Trophoblast cell (in vitro differentiated cells and primary cell): ENCODE data around the gene GAR1.

ENCODE experiments used
- DNase-seq, 2 donors: peaks; one replicate each; pipeline ENCODE4 v3.0.0-alpha.2; 2016
- H2AFZ ChIP-seq: 2 replicates; pipeline ENCODE4 v1.6.1; 2013; ENCODE audit warnings: low read length, moderate library complexity, mild to moderate bottlenecking; ENCODE audit not compliant: insufficient read depth, poor library complexity
- H2AK5ac ChIP-seq: 2 replicates; pipeline ENCODE4 v1.6.1; 2013; ENCODE audit warnings: mild to moderate bottlenecking, low read length
- H2BK120ac ChIP-seq: 2 replicates; pipeline ENCODE4 v1.6.1; 2013; ENCODE audit warnings: low read length, mild to moderate bottlenecking, moderate library complexity; ENCODE audit not compliant: insufficient read depth, poor library complexity
- H2BK12ac ChIP-seq: 2 replicates; pipeline ENCODE4 v1.6.1; 2013; ENCODE audit warnings: mild to moderate bottlenecking, low read length, moderate library complexity
- H2BK5ac ChIP-seq: 2 replicates; pipeline ENCODE4 v1.6.1; 2013; ENCODE audit warnings: low read length, low read depth, moderate library complexity, mild to moderate bottlenecking; ENCODE audit not compliant: poor library complexity
- H3K14ac ChIP-seq: 2 replicates; pipeline ENCODE4 v1.6.1; 2013; ENCODE audit warnings: mild to moderate bottlenecking, low read length
- H3K18ac ChIP-seq: 2 replicates; pipeline ENCODE4 v1.6.1; 2013; ENCODE audit warnings: mild to moderate bottlenecking, low read length
- H3K23ac ChIP-seq: 2 replicates; pipeline ENCODE4 v1.6.1; 2013; ENCODE audit warnings: low read length
- H3K27ac ChIP-seq: 2 replicates; pipeline ENCODE4 v1.5.1; 2013; ENCODE audit warnings: low read depth, mild to moderate bottlenecking, inconsistent platforms, low read length, moderate library complexity
- H3K27me3 ChIP-seq: 2 replicates; pipeline ENCODE4 v1.6.1; 2013; ENCODE audit warnings: inconsistent platforms, mild to moderate bottlenecking, low read length, moderate library complexity; ENCODE audit not compliant: insufficient read depth
- H3K36me3 ChIP-seq, 2 experiments: 1 replicate in 1 of 2; 2 replicates in 1 of 2; pipeline ENCODE4 v1.6.1; 2013; ENCODE audit warnings: low read length in 2 of 2, mild to moderate bottlenecking in 2 of 2, moderate library complexity in 1 of 2; ENCODE audit not compliant: insufficient read depth in 2 of 2, control insufficient read depth in 1 of 2
- H3K4ac ChIP-seq: 2 replicates; pipeline ENCODE4 v1.6.1; 2013; ENCODE audit warnings: low read depth, mild to moderate bottlenecking, low read length, moderate library complexity
- H3K4me1 ChIP-seq, 2 experiments: 1 replicate in 1 of 2; 2 replicates in 1 of 2; pipeline ENCODE4 v1.6.1; 2013; ENCODE audit warnings: low read length in 2 of 2, mild to moderate bottlenecking in 2 of 2, moderate library complexity in 1 of 2; ENCODE audit not compliant: insufficient read depth in 2 of 2, control insufficient read depth in 1 of 2
- H3K4me2 ChIP-seq: 2 replicates; pipeline ENCODE4 v1.6.1; 2013; ENCODE audit warnings: inconsistent platforms, mild to moderate bottlenecking, low read length, moderate library complexity
- H3K4me3 ChIP-seq: 2 replicates; pipeline ENCODE4 v1.5.1; 2013; ENCODE audit warnings: mild to moderate bottlenecking, low read depth, low read length, inconsistent platforms
- H3K79me1 ChIP-seq: one replicate; pipeline ENCODE4 v1.6.1; 2013; ENCODE audit warnings: low read length
- H3K79me2 ChIP-seq: 2 replicates; pipeline ENCODE4 v1.6.1; 2013; ENCODE audit warnings: low read length, mild to moderate bottlenecking; ENCODE audit not compliant: control insufficient read depth, insufficient read depth, poor library complexity
- H3K9ac ChIP-seq: 2 replicates; pipeline ENCODE4 v1.6.1; 2013; ENCODE audit warnings: mild to moderate bottlenecking, low read length
- H3K9me3 ChIP-seq: 2 replicates; pipeline ENCODE4 v1.6.1; 2013; ENCODE audit warnings: low read depth, mild to moderate bottlenecking, control low read depth, inconsistent platforms, low read length; ENCODE audit not compliant: insufficient read depth
- H4K12ac ChIP-seq: 2 replicates; pipeline ENCODE4 v1.6.1; 2013; ENCODE audit warnings: low read depth, mild to moderate bottlenecking, low read length, moderate library complexity
- H4K8ac ChIP-seq: 2 replicates; pipeline ENCODE4 v1.6.1; 2013; ENCODE audit warnings: low read depth, mild to moderate bottlenecking, low read length, moderate library complexity
- H4K91ac ChIP-seq: one replicate; pipeline ENCODE4 v1.6.1; 2013; ENCODE audit warnings: low read depth, mild to moderate bottlenecking, low read length, moderate library complexity
- WGBS: extraction: QIAGEN DNeasy Blood & Tissue Kit; methylation state at CpG from one replicate; pipeline ENCODE4 v1.1.7; 2013; ENCODE audit warnings: missing lambda C conversion rate; ENCODE audit not compliant: insufficient read length, insufficient coverage; ENCODE audit errors: extremely low coverage; 5-methylcytosine and 5-hydroxymethylcytosine counted together

The GAR1 gene

GRCh38 chr4:109816082-109816442, 500 bp downstream of the GAR1 start:
- no peaks in the 10 kb centered on the region for H3K4me1 ChIP-seq
- no CpG with 5 or more reads among the region's 19 CpGs for WGBS
- H2BK12ac ChIP-seq = no peak overlapping the region

GRCh38 chr4:109816894-109817293, 1.3 kb downstream of the GAR1 start:
- H3K9me3 ChIP-seq = no peaks in the 10 kb centered on the region

More at GRCh38 chr4:109816082-109816442, 500 bp downstream of the GAR1 start:
- no peaks in the 10 kb centered on the region for H3K27me3 ChIP-seq
- peak overlapping the region; percentile 88 for H4K8ac ChIP-seq
- peak overlapping the region; percentile 71 for H2BK5ac ChIP-seq
- H3K27ac ChIP-seq = peak overlapping the region; percentile 80
- peak overlapping the region; percentile 76 for H3K4ac ChIP-seq
- H3K23ac ChIP-seq = no peak overlapping the region
- peak overlapping the region; percentile 21 for H2AK5ac ChIP-seq
- DNase-seq = peak in 1 of 2 donors; percentile 27
- H3K4me3 ChIP-seq = peak overlapping the region; percentile 91
- H3K9ac ChIP-seq = peak overlapping the region; percentile 73
- H3K79me1 ChIP-seq = peaks cover 5% of the 10 kb centered on the region
- peak overlapping the region; percentile 96 for H3K4me2 ChIP-seq
- H3K36me3 ChIP-seq = peaks cover 3 to 7% of the 10 kb centered on the region in 2 experiments
- H3K9me3 ChIP-seq = no peaks in the 10 kb centered on the region
- peak overlapping the region; percentile 74 for H2BK120ac ChIP-seq
- peaks cover 5% of the 10 kb centered on the region for H3K79me2 ChIP-seq
- H4K12ac ChIP-seq = peak overlapping the region; percentile 75
- H4K91ac ChIP-seq = peak overlapping the region; percentile 78
- H3K18ac ChIP-seq = peak overlapping the region; percentile 71
- peak overlapping the region; percentile 81 for H3K14ac ChIP-seq
- peak overlapping the region; percentile 84 for H2AFZ ChIP-seq

GRCh38 chr4:109818268-109818667, 2.7 kb downstream of the GAR1 start:
- Histone ChIP-seq H3K9ac (no peak overlapping the region), H2BK5ac (no peak overlapping the region), H3K14ac (no peak overlapping the region), H3K27ac (no peak overlapping the region), H3K27me3 (no peaks in the 10 kb centered on the region), H3K79me1 (peaks cover 5% of the 10 kb centered on the region), H2AK5ac (no peak overlapping the region), H3K9me3 (no peaks in the 10 kb centered on the region), H3K4me2 (no peak overlapping the region), H2BK12ac (no peak overlapping the region), H4K12ac (no peak overlapping the region), H3K18ac (no peak overlapping the region), H4K8ac (no peak overlapping the region), H3K36me3 (peaks cover 7 to 12% of the 10 kb centered on the region in 2 experiments), H4K91ac (no peak overlapping the region), H3K4me1 (no peaks in the 10 kb centered on the region), H3K79me2 (peaks cover 5% of the 10 kb centered on the region), H2AFZ (no peak overlapping the region), H3K23ac (no peak overlapping the region), H2BK120ac (no peak overlapping the region), H3K4me3 (no peak overlapping the region), H3K4ac (no peak overlapping the region)
- DNase-seq = no peak
- WGBS = no CpG with 5 or more reads among the region's 4 CpGs

More at GRCh38 chr4:109816894-109817293, 1.3 kb downstream of the GAR1 start:
- no peak overlapping the region for H3K18ac ChIP-seq
- peaks cover 3 to 7% of the 10 kb centered on the region in 2 experiments for H3K36me3 ChIP-seq
- peak overlapping the region; percentile 96 for H3K4me2 ChIP-seq
- no peak overlapping the region for H3K27ac ChIP-seq
- H2BK12ac ChIP-seq = no peak overlapping the region
- no CpG with 5 or more reads among the region's 1 CpG for WGBS
- H3K14ac ChIP-seq = no peak overlapping the region
- no peak overlapping the region for H2AK5ac ChIP-seq
- H3K79me1 ChIP-seq = peaks cover 5% of the 10 kb centered on the region
- H2BK120ac ChIP-seq = no peak overlapping the region
- no peak overlapping the region for H3K4ac ChIP-seq
- no peaks in the 10 kb centered on the region for H3K27me3 ChIP-seq
- no peak overlapping the region for H2BK5ac ChIP-seq
- no peak overlapping the region for H2AFZ ChIP-seq
- H3K4me1 ChIP-seq = no peaks in the 10 kb centered on the region
- H4K12ac ChIP-seq = no peak overlapping the region
- H3K79me2 ChIP-seq = peaks cover 5% of the 10 kb centered on the region
- no peak overlapping the region for H4K91ac ChIP-seq
- no peak for DNase-seq
- no peak overlapping the region for H3K4me3 ChIP-seq
- no peak overlapping the region for H3K9ac ChIP-seq
- no peak overlapping the region for H4K8ac ChIP-seq
- no peak overlapping the region for H3K23ac ChIP-seq

- WGBS = no CpG with 5 or more reads among the region's 2 CpGs
These were observed 5.0 kb downstream of the GAR1 start for GRCh38 chr4:109820563-109820962.

More at GRCh38 chr4:109820563-109820962, 5.0 kb downstream of the GAR1 start:
- Histone ChIP-seq H4K91ac (no peak overlapping the region), H3K79me2 (peaks cover 5% of the 10 kb centered on the region), H3K79me1 (peaks cover 5% of the 10 kb centered on the region), H3K4me1 (no peaks in the 10 kb centered on the region), H2BK12ac (no peak overlapping the region), H3K4me3 (no peak overlapping the region), H3K4me2 (no peak overlapping the region), H2AK5ac (no peak overlapping the region), H3K18ac (no peak overlapping the region), H3K36me3 (peaks cover 7 to 14% of the 10 kb centered on the region in 2 experiments), H3K9ac (no peak overlapping the region), H3K27me3 (no peaks in the 10 kb centered on the region), H3K9me3 (no peaks in the 10 kb centered on the region), H2BK120ac (no peak overlapping the region), H3K27ac (no peak overlapping the region), H2BK5ac (no peak overlapping the region), H2AFZ (no peak overlapping the region), H4K12ac (no peak overlapping the region), H4K8ac (no peak overlapping the region), H3K23ac (no peak overlapping the region), H3K4ac (no peak overlapping the region), H3K14ac (no peak overlapping the region)
- DNase-seq = no peak
